IMR-90 (cell line): ENCODE data around the gene H2BK1. TPM values are rescaled to one million over a fixed set of nuclear protein-coding genes. Genes with fewer than 3 reads are reported as not detected.

Source experiments
- ATAC-seq: fragments of 200-7000 bp; cut with Tn5 transposase; 2 replicates; pipeline ENCODE4 v1.9.1; 2020; ENCODE audit warnings: low read depth, mild to moderate bottlenecking, moderate library complexity
- BruUV-seq: library from RNA; stranded (reverse); fragments of 400-500 nt; replicated peaks from 2 replicates; lab custom pipeline; 2021; lab: Mats Ljungman, UMichigan
- CTCF ChIA-PET: fragments of 300-600 bp; formaldehyde crosslinking; extraction: SDS; loops from one replicate; lab custom pipeline; 2021; ENCODE audit warnings: antibody characterized with exemption; lab: Yijun Ruan, JAX
- POLR2A ChIA-PET: fragments of 300-600 bp; sonication (Branson Sonifier 250); formaldehyde crosslinking; loops from one replicate; lab custom pipeline; 2022; ENCODE audit warnings: antibody characterized with exemption; ENCODE audit not compliant: unreplicated experiment; lab: Charles Lee
- DNase-seq: peaks from one replicate; pipeline ENCODE4 v3.0.0; 2013
- H2AFZ ChIP-seq: replicated peaks from 2 replicates; pipeline ENCODE3; 2013; ENCODE audit warnings: low read length, mild to moderate bottlenecking; ENCODE audit not compliant: poor library complexity
- H2AK5ac ChIP-seq: 2 replicates; pipeline ENCODE4 v1.6.1; 2013; ENCODE audit warnings: low read depth, low read length, inconsistent platforms
- H2AK9ac ChIP-seq: replicated peaks from 2 replicates; pipeline ENCODE3; 2013; ENCODE audit warnings: mild to moderate bottlenecking, low read depth, low read length, moderate library complexity; ENCODE audit not compliant: poor library complexity
- H2BK120ac ChIP-seq: 2 replicates; pipeline ENCODE4 v1.6.1; 2013; ENCODE audit warnings: low read depth, low read length, inconsistent platforms
- H2BK15ac ChIP-seq: 3 replicates; pipeline ENCODE4 v1.6.1; 2013; ENCODE audit warnings: low read depth, low read length, inconsistent platforms
- H2BK20ac ChIP-seq: 2 replicates; pipeline ENCODE4 v1.6.1; 2013; ENCODE audit warnings: low read depth, mild to moderate bottlenecking, inconsistent platforms, low read length, moderate library complexity
- H2BK5ac ChIP-seq: 2 replicates; pipeline ENCODE4 v1.6.1; 2013; ENCODE audit warnings: mild to moderate bottlenecking, low read depth, low read length, inconsistent platforms; ENCODE audit not compliant: poor library complexity, severe bottlenecking
- H3K14ac ChIP-seq: replicated peaks from 2 replicates; pipeline ENCODE4 v1.6.1; 2013; ENCODE audit warnings: low read depth, low read length, inconsistent platforms
- H3K18ac ChIP-seq: 2 replicates; pipeline ENCODE4 v1.6.1; 2013; ENCODE audit warnings: low read depth, low read length, control low read depth
- H3K23ac ChIP-seq: 2 replicates; pipeline ENCODE4 v1.6.1; 2013; ENCODE audit warnings: low read depth, low read length, inconsistent platforms
- H3K27ac ChIP-seq: 2 replicates; pipeline ENCODE4 v1.5.1; 2013; ENCODE audit warnings: mild to moderate bottlenecking, control low read depth, low read length; ENCODE audit not compliant: insufficient read depth
- H3K27me3 ChIP-seq: 2 replicates; pipeline ENCODE4 v1.6.1; 2013; ENCODE audit warnings: low read length; ENCODE audit not compliant: control insufficient read depth, insufficient read depth
- H3K36me3 ChIP-seq: 2 replicates; pipeline ENCODE4 v1.6.1; 2013; ENCODE audit warnings: low read length, mixed read lengths; ENCODE audit not compliant: control insufficient read depth, insufficient read depth
- H3K4ac ChIP-seq: 2 replicates; pipeline ENCODE4 v1.6.1; 2013; ENCODE audit warnings: low read depth, low read length, inconsistent platforms
- H3K4me1 ChIP-seq: 2 replicates; pipeline ENCODE4 v1.6.1; 2013; ENCODE audit warnings: low read length, mixed read lengths; ENCODE audit not compliant: control insufficient read depth, insufficient read depth
- H3K4me2 ChIP-seq: 2 replicates; pipeline ENCODE4 v1.6.1; 2013; ENCODE audit warnings: low read depth, mild to moderate bottlenecking, control low read depth, low read length, moderate library complexity
- H3K4me3 ChIP-seq: 2 replicates; pipeline ENCODE4 v1.5.1; 2013; ENCODE audit warnings: low read depth, mild to moderate bottlenecking, control low read depth, low read length, moderate library complexity; ENCODE audit not compliant: insufficient read depth
- H3K56ac ChIP-seq: 2 replicates; pipeline ENCODE4 v1.6.1; 2013; ENCODE audit warnings: low read length, inconsistent platforms; ENCODE audit not compliant: insufficient read depth; ENCODE audit errors: extremely low read depth
- H3K79me1 ChIP-seq, 2 experiments: 2 replicates each; pipeline ENCODE4 v1.6.1; 2013; ENCODE audit warnings: low read length in 2 of 2, inconsistent platforms in 1 of 2, low read depth in 1 of 2
- H3K9ac ChIP-seq: 2 replicates; pipeline ENCODE4 v1.6.1; 2013; ENCODE audit warnings: low read depth, low read length, control low read depth
- H3K9me1 ChIP-seq: 2 replicates; pipeline ENCODE4 v1.6.1; 2013; ENCODE audit warnings: low read length, inconsistent platforms; ENCODE audit not compliant: insufficient read depth
- H3K9me3 ChIP-seq: 2 replicates; pipeline ENCODE4 v1.6.1; 2013; ENCODE audit warnings: low read length; ENCODE audit not compliant: control insufficient read depth, insufficient read depth
- H4K20me1 ChIP-seq: 2 replicates; pipeline ENCODE4 v1.6.1; 2013; ENCODE audit warnings: low read length, inconsistent platforms; ENCODE audit not compliant: insufficient read depth
- H4K5ac ChIP-seq: 2 replicates; pipeline ENCODE4 v1.6.1; 2013; ENCODE audit warnings: mild to moderate bottlenecking, low read depth, low read length, control low read depth
- H4K8ac ChIP-seq, 2 experiments: 2 replicates each; pipeline ENCODE4 v1.6.1; 2013; ENCODE audit warnings: low read depth in 2 of 2, low read length in 2 of 2, control low read depth in 1 of 2, inconsistent platforms in 1 of 2
- H4K91ac ChIP-seq: 2 replicates; pipeline ENCODE4 v1.6.1; 2013; ENCODE audit warnings: low read depth, low read length, inconsistent platforms; ENCODE audit not compliant: insufficient read depth
- BHLHE40 ChIP-seq: fragments of 150-350 bp; IDR thresholded peaks from 2 replicates; pipeline ENCODE4 v1.6.1; 2016; ENCODE audit warnings: mild to moderate bottlenecking, low read depth, low read length
- CTCF ChIP-seq: conservative IDR thresholded peaks from 2 replicates; pipeline ENCODE4 v1.5.1; 2012; ENCODE audit warnings: mild to moderate bottlenecking, low read depth, low read length, improper control_type of control experiment
- ELK1 ChIP-seq: fragments of 150-350 bp; IDR thresholded peaks from 2 replicates; pipeline ENCODE4 v1.6.1; 2016; ENCODE audit warnings: low read depth, mild to moderate bottlenecking, low read length, moderate library complexity, borderline replicate concordance
- MAFK ChIP-seq: IDR thresholded peaks from 2 replicates; pipeline ENCODE4 v1.6.1; 2012; ENCODE audit warnings: low read depth, low read length, improper control_type of control experiment
- MAZ ChIP-seq: IDR thresholded peaks from 2 replicates; pipeline ENCODE4 v1.6.1; 2012; ENCODE audit warnings: low read depth, mild to moderate bottlenecking, low read length, improper control_type of control experiment, moderate library complexity, borderline replicate concordance
- POLR2A ChIP-seq: IDR thresholded peaks from 2 replicates; pipeline ENCODE4 v1.6.1; 2012; ENCODE audit warnings: mild to moderate bottlenecking, low read depth, low read length
- RAD21 ChIP-seq: IDR thresholded peaks from 2 replicates; pipeline ENCODE4 v1.6.1; 2012; ENCODE audit warnings: low read length, improper control_type of control experiment
- RFX5 ChIP-seq: IDR thresholded peaks from 2 replicates; pipeline ENCODE4 v1.8.0; 2012; ENCODE audit warnings: low read depth, mild to moderate bottlenecking, low read length, moderate library complexity
- SMC3 ChIP-seq: fragments of 150-350 bp; IDR thresholded peaks from 2 replicates; pipeline ENCODE4 v1.6.1; 2016; ENCODE audit warnings: low read depth, mild to moderate bottlenecking, antibody characterized with exemption, low read length, moderate library complexity
- USF2 ChIP-seq: fragments of 150-350 bp; IDR thresholded peaks from 2 replicates; pipeline ENCODE4 v1.6.1; 2017; ENCODE audit warnings: mild to moderate bottlenecking, antibody characterized with exemption, low read length, low read depth
- WGBS, 2 experiments: methylation state at CpG; one replicate each; pipeline versions ENCODE4 v1.1.5 to v1.1.7; 2013; ENCODE audit warnings: missing lambda C conversion rate in 2 of 2; ENCODE audit not compliant: insufficient read length in 1 of 2; ENCODE audit errors: extremely low coverage in 2 of 2; 5-methylcytosine and 5-hydroxymethylcytosine counted together
- dilution Hi-C: fragments of 300-500 bp; cut with HindIII; formaldehyde crosslinking; loops from one replicate; pipeline ENCODE4 v1.14.3; 2018; ENCODE audit warnings: low sequenced_read_pairs; ENCODE audit not compliant: unreplicated experiment
- in situ Hi-C: fragments of 300-500 bp; cut with MboI; formaldehyde crosslinking; loops from 3 replicates; pipeline ENCODE4 v1.14.3; 2019; ENCODE audit warnings: low sequenced_read_pairs, inconsistent platforms, mixed read lengths
- intact Hi-C: fragments of 100-400 bp; cut with micrococcal nuclease; formaldehyde crosslinking; loops from 2 replicates; pipeline ENCODE4 v1.10.0; 2022
- polyA plus RNA-seq, 3 experiments: library from polyadenylated mRNA; depleted of rRNA; stranded (reverse); fragments of >200 nt; gene quantifications; 2 replicates each; pipeline ENCODE4 v1.2.3, GENCODE V29; 2012; ENCODE audit warnings: low replicate concordance in 1 of 3
- total RNA-seq: library from RNA; depleted of rRNA; stranded (reverse); fragments of >200 nt; gene quantifications from 2 replicates; pipeline ENCODE4 v1.2.3, GENCODE V29; 2012

Gene H2BK1
- total and polyA plus RNA-seq, 2 of the 4 experiments (the other 2 are of a cell fraction) = not detected

- H3K14ac ChIP-seq = no peak overlapping the region
- no peak overlapping the region for H2AK5ac ChIP-seq
- H4K8ac ChIP-seq = no peak overlapping the region
- no peak overlapping the region for H3K27ac ChIP-seq
- H3K9me3 ChIP-seq = no peaks in the 10 kb centered on the region
- peaks cover 21% of the 10 kb centered on the region for H3K36me3 ChIP-seq
- H2AFZ ChIP-seq = no peak overlapping the region
- no peak overlapping the region for H2BK5ac ChIP-seq
- DNase-seq = no peak
- no peak overlapping the region for H4K5ac ChIP-seq
- H4K20me1 ChIP-seq = no peaks in the 10 kb centered on the region
- no peak overlapping the region for H2AK9ac ChIP-seq
- H3K23ac ChIP-seq = no peak overlapping the region
- no peak overlapping the region for H3K56ac ChIP-seq
- H3K79me1 ChIP-seq = no peaks in the 10 kb centered on the region
- H3K27me3 ChIP-seq = peaks cover 35% of the 10 kb centered on the region
- no peaks in the 10 kb centered on the region; the same call in 1 of the 2 replicates for H3K9me1 ChIP-seq
- no peak overlapping the region for H3K9ac ChIP-seq
- H4K91ac ChIP-seq = no peak overlapping the region
- in situ Hi-C loops (no loop called here), intact Hi-C loops (no loop called here), dilution Hi-C loops (no loop called here)
- H3K18ac ChIP-seq = no peak overlapping the region
- no peak overlapping the region for H2BK20ac ChIP-seq
- H3K4me3 ChIP-seq = no peak overlapping the region
- no peak for ATAC-seq
- H2BK120ac ChIP-seq = no peak overlapping the region
- 80% methylated on average over 2 of the region's 6 CpGs; no CpG with 5 or more reads in 1 of the 2 experiments for WGBS, 2 experiments
- no peak for TF ChIP-seq MAFK
- no peak for TF ChIP-seq USF2
- no peak for TF ChIP-seq MAZ
- no peak for TF ChIP-seq RFX5
- no peak for TF ChIP-seq BHLHE40
- TF ChIP-seq POLR2A = no peak
- no peak for TF ChIP-seq CTCF
- no peak for TF ChIP-seq SMC3
- TF ChIP-seq ELK1 = no peak
- no peak for TF ChIP-seq RAD21
- H3K4ac ChIP-seq = no peak overlapping the region
- no peak overlapping the region for H3K4me2 ChIP-seq
- H3K4me1 ChIP-seq = no peaks in the 10 kb centered on the region
- ChIA-PET POLR2A (no interaction called here), CTCF (no interaction called here)
- no TSS peak for BruUV-seq
- no peak overlapping the region for H2BK15ac ChIP-seq
Measured at GRCh38 chr7:151209588-151209987, 700 bp downstream of the H2BK1 start.
